HEK293 (cell line): ENCODE data around the gene TUBB4A.

ENCODE experiments used
- BCL11A ChIP-seq: fragments of 450-650 bp; formaldehyde crosslinking; IDR thresholded peaks from 2 replicates; pipeline ENCODE4 v1.5.1; 2016; ENCODE audit warnings: low read depth, missing biosample characterization, missing genetic modification characterization
- CTCF ChIP-seq: fragments of 450-650 bp; formaldehyde crosslinking; IDR thresholded peaks from 2 replicates; pipeline ENCODE4 v1.5.1; 2016; ENCODE audit warnings: missing biosample characterization, missing genetic modification characterization
- HOXC10 ChIP-seq: sonication (generic); formaldehyde crosslinking; IDR thresholded peaks from 2 replicates; pipeline ENCODE4 v1.8.1; 2023; ENCODE audit warnings: mild to moderate bottlenecking, missing genetic modification reagents
- KLF9 ChIP-seq: fragments of 450-650 bp; formaldehyde crosslinking; IDR thresholded peaks from 2 replicates; pipeline ENCODE4 v1.5.1; 2016; ENCODE audit warnings: missing biosample characterization, missing genetic modification characterization, low read depth
- MEIS1 ChIP-seq: sonication (generic); formaldehyde crosslinking; IDR thresholded peaks from 2 replicates; pipeline ENCODE4 v1.8.1; 2022; ENCODE audit warnings: missing genetic modification reagents, mild to moderate bottlenecking, borderline replicate concordance
- PRDM2 ChIP-seq: fragments of 450-650 bp; formaldehyde crosslinking; IDR thresholded peaks from 2 replicates; pipeline ENCODE4 v1.5.1; 2016; ENCODE audit warnings: missing biosample characterization, missing genetic modification characterization, borderline replicate concordance
- RBAK ChIP-seq: fragments of 450-650 bp; formaldehyde crosslinking; IDR thresholded peaks from 2 replicates; pipeline ENCODE4 v1.5.1; 2016; ENCODE audit warnings: missing biosample characterization, missing genetic modification characterization
- YY1 ChIP-seq: fragments of 450-650 bp; formaldehyde crosslinking; IDR thresholded peaks from 2 replicates; pipeline ENCODE4 v1.5.1; 2018; ENCODE audit warnings: missing biosample characterization, missing genetic modification characterization
- ZBTB26 ChIP-seq: fragments of 450-650 bp; formaldehyde crosslinking; optimal IDR thresholded peaks from 2 replicates; pipeline ENCODE3; 2016; ENCODE audit warnings: missing biosample characterization, mild to moderate bottlenecking, missing genetic modification characterization
- ZNF10 ChIP-seq: fragments of 450-650 bp; formaldehyde crosslinking; IDR thresholded peaks from 2 replicates; pipeline ENCODE4 v1.5.1; 2017; ENCODE audit warnings: missing biosample characterization, missing genetic modification characterization
- ZNF155 ChIP-seq: fragments of 450-650 bp; formaldehyde crosslinking; IDR thresholded peaks from 2 replicates; pipeline ENCODE4 v1.5.1; 2016; ENCODE audit warnings: missing biosample characterization, missing genetic modification characterization
- ZNF19 ChIP-seq: fragments of 450-650 bp; formaldehyde crosslinking; IDR thresholded peaks from 2 replicates; pipeline ENCODE4; 2016; ENCODE audit warnings: missing biosample characterization, missing genetic modification characterization, low read depth
- ZNF211 ChIP-seq: fragments of 450-650 bp; formaldehyde crosslinking; IDR thresholded peaks from 2 replicates; pipeline ENCODE4 v1.5.1; 2016; ENCODE audit warnings: low read depth, missing biosample characterization, missing genetic modification characterization
- ZNF221 ChIP-seq: fragments of 450-650 bp; formaldehyde crosslinking; IDR thresholded peaks from 2 replicates; pipeline ENCODE4 v1.5.1; 2017; ENCODE audit warnings: missing biosample characterization, missing genetic modification characterization, borderline replicate concordance
- ZNF248 ChIP-seq: fragments of 450-650 bp; formaldehyde crosslinking; IDR thresholded peaks from 2 replicates; pipeline ENCODE4 v1.5.1; 2017; ENCODE audit warnings: missing biosample characterization, missing genetic modification characterization
- ZNF335 ChIP-seq: fragments of 450-650 bp; formaldehyde crosslinking; conservative IDR thresholded peaks from 2 replicates; pipeline ENCODE4 v1.5.1; 2016; ENCODE audit warnings: missing biosample characterization, missing genetic modification characterization
- ZNF792 ChIP-seq: fragments of 450-650 bp; formaldehyde crosslinking; IDR thresholded peaks from 2 replicates; pipeline ENCODE4 v1.5.1; 2016; ENCODE audit warnings: missing biosample characterization, missing genetic modification characterization
- ZNF843 ChIP-seq: fragments of 450-650 bp; formaldehyde crosslinking; IDR thresholded peaks from 2 replicates; pipeline ENCODE4 v1.5.1; 2016; ENCODE audit warnings: missing biosample characterization, missing genetic modification characterization
- ZSCAN23 ChIP-seq: fragments of 450-650 bp; formaldehyde crosslinking; IDR thresholded peaks from 2 replicates; pipeline ENCODE4 v1.5.1; 2016; ENCODE audit warnings: missing biosample characterization, missing genetic modification characterization
- TF ChIP-seq, protein P1 (sequence below): fragments of 450-650 bp; formaldehyde crosslinking; conservative IDR thresholded peaks from 2 replicates; pipeline ENCODE4 v1.5.1; 2016; ENCODE audit warnings: low read depth, missing biosample characterization, missing genetic modification characterization
- TF ChIP-seq, protein P2 (sequence below): fragments of 450-650 bp; formaldehyde crosslinking; IDR thresholded peaks from 2 replicates; pipeline ENCODE4 v1.5.1; 2017; ENCODE audit warnings: missing biosample characterization, mild to moderate bottlenecking, missing genetic modification characterization, moderate library complexity
- TF ChIP-seq, protein P3 (sequence below): fragments of 450-650 bp; formaldehyde crosslinking; IDR thresholded peaks from 2 replicates; pipeline ENCODE4 v1.5.1; 2016; ENCODE audit warnings: missing biosample characterization, missing genetic modification characterization

Gene TUBB4A

DNA sequence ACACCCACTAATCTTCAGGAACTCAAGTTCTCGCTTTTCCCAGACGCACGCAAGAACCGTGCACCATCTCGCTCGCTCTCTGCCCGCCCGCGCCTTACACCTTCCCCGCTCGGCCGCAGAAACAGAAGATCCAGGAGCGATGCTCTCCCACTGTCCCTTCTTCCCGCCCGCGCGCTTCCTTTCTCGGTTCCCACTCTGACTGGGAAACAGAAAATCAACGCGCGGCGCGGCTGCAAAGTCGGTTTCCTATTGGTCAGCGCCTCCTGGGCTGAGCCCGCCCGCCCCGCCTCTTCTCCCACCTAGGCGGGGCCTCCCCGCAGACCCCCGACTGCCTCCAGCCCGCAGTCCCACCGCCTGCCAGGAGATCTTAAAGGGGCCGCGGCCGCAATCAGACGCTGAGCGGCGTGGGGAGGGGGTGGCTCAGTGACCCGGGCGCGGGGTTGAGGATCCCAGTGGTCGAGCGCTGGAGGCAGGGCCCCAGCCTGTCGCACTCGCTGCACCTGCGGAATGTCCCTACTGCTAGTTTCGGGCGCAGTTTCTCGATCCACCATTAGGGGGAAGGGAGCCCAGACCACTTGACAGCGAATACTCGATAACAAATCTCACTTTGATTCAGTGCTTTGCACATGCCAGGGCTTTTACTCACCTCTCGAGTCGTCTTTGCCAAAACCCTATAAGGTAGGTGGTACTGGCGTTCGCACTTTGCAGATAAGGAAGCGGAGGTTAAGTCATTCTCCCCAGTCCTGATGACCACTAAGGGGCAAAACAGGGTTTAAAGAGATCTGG is 41.8 kb downstream of the TUBB4A start (continued):
- TF ChIP-seq, protein P1, sequence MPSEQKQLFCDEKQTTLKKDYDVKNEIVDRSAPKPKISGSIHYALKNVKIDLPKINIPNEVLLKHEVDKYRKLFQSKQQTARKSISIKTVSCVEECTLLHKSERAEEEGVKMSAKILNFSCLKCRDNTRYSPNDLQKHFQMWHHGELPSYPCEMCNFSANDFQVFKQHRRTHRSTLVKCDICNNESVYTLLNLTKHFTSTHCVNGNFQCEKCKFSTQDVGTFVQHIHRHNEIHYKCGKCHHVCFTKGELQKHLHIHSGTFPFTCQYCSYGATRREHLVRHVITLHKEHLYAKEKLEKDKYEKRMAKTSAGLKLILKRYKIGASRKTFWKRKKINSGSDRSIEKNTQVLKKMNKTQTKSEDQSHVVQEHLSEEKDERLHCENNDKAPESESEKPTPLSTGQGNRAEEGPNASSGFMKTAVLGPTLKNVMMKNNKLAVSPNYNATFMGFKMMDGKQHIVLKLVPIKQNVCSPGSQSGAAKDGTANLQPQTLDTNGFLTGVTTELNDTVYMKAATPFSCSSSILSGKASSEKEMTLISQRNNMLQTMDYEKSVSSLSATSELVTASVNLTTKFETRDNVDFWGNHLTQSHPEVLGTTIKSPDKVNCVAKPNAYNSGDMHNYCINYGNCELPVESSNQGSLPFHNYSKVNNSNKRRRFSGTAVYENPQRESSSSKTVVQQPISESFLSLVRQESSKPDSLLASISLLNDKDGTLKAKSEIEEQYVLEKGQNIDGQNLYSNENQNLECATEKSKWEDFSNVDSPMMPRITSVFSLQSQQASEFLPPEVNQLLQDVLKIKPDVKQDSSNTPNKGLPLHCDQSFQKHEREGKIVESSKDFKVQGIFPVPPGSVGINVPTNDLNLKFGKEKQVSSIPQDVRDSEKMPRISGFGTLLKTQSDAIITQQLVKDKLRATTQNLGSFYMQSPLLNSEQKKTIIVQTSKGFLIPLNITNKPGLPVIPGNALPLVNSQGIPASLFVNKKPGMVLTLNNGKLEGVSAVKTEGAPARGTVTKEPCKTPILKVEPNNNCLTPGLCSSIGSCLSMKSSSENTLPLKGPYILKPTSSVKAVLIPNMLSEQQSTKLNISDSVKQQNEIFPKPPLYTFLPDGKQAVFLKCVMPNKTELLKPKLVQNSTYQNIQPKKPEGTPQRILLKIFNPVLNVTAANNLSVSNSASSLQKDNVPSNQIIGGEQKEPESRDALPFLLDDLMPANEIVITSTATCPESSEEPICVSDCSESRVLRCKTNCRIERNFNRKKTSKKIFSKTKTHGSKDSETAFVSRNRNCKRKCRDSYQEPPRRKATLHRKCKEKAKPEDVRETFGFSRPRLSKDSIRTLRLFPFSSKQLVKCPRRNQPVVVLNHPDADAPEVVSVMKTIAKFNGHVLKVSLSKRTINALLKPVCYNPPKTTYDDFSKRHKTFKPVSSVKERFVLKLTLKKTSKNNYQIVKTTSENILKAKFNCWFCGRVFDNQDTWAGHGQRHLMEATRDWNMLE (tag by site-specific recombination) = no peak
- TF ChIP-seq, protein P2, sequence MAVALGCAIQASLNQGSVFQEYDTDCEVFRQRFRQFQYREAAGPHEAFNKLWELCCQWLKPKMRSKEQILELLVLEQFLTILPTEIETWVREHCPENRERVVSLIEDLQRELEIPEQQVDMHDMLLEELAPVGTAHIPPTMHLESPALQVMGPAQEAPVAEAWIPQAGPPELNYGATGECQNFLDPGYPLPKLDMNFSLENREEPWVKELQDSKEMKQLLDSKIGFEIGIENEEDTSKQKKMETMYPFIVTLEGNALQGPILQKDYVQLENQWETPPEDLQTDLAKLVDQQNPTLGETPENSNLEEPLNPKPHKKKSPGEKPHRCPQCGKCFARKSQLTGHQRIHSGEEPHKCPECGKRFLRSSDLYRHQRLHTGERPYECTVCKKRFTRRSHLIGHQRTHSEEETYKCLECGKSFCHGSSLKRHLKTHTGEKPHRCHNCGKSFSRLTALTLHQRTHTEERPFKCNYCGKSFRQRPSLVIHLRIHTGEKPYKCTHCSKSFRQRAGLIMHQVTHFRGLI (tag by site-specific recombination) = peak; percentile 22; the same call in 1 of the 2 replicates
- TF ChIP-seq ZSCAN23 (tag by site-specific recombination) = peak; percentile 69; the same call in 1 of the 2 replicates
- TF ChIP-seq, protein P3, sequence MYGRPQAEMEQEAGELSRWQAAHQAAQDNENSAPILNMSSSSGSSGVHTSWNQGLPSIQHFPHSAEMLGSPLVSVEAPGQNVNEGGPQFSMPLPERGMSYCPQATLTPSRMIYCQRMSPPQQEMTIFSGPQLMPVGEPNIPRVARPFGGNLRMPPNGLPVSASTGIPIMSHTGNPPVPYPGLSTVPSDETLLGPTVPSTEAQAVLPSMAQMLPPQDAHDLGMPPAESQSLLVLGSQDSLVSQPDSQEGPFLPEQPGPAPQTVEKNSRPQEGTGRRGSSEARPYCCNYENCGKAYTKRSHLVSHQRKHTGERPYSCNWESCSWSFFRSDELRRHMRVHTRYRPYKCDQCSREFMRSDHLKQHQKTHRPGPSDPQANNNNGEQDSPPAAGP (tag by site-specific recombination) = peak; percentile 90
- no peak for TF ChIP-seq MEIS1 (CRISPR knock-in tag)
- TF ChIP-seq BCL11A (tag by site-specific recombination) = no peak; the same call in 1 of the 2 replicates
- TF ChIP-seq ZNF155 (tag by site-specific recombination) = no peak
- 0 out of 2 replicates have a peak, but pooled peaks have one; percentile 14 for TF ChIP-seq PRDM2 (tag by site-specific recombination)
- peak; percentile 61 for TF ChIP-seq ZNF335 (tag by site-specific recombination)
- peak; percentile 83 for TF ChIP-seq CTCF
- no peak for TF ChIP-seq HOXC10 (CRISPR knock-in tag)
- TF ChIP-seq ZBTB26 (tag by site-specific recombination) = peak; percentile 86
- no peak for TF ChIP-seq ZNF221 (tag by site-specific recombination)
- peak; percentile 26 for TF ChIP-seq KLF9 (tag by site-specific recombination)
- 0 out of 2 replicates have a peak, but pooled peaks have one; percentile 18 for TF ChIP-seq ZNF10
- TF ChIP-seq ZNF248 (tag by site-specific recombination) = no peak
- TF ChIP-seq ZNF211 = no peak
- TF ChIP-seq RBAK = 0 out of 2 replicates have a peak, but pooled peaks have one; percentile 71
- TF ChIP-seq ZNF792 (tag by site-specific recombination) = peak; percentile 38; the same call in 1 of the 2 replicates
- TF ChIP-seq ZNF843 (tag by site-specific recombination) = peak; percentile 71
- TF ChIP-seq ZNF19 (tag by site-specific recombination) = no peak
- TF ChIP-seq YY1 (tag by site-specific recombination) = 0 out of 2 replicates have a peak, but pooled peaks have one; percentile 27
